Body of pancreas (tissue), 4 donors: Measurements from ENCODE around the gene MRAP.

Experiments used
- POLR2A ChIP-seq, 3 donors: fragments of 450-650 bp; IDR thresholded peaks; one replicate each; pipeline ENCODE4 v1.6.1; 2016; ENCODE audit warnings: antibody characterized with exemption in 3 of 3, mild to moderate bottlenecking in 2 of 3
- TF ChIP-seq, protein P1 (sequence below), 7 experiments: fragments of 450-650 bp in 4 of 7; fragments of 200-600 bp in 3 of 7; sonication (generic) in 3 of 7; IDR thresholded peaks; one replicate each; pipeline ENCODE4 v1.5.1; 2016 to 2019; ENCODE audit warnings: antibody characterized with exemption in 7 of 7

DNA sequence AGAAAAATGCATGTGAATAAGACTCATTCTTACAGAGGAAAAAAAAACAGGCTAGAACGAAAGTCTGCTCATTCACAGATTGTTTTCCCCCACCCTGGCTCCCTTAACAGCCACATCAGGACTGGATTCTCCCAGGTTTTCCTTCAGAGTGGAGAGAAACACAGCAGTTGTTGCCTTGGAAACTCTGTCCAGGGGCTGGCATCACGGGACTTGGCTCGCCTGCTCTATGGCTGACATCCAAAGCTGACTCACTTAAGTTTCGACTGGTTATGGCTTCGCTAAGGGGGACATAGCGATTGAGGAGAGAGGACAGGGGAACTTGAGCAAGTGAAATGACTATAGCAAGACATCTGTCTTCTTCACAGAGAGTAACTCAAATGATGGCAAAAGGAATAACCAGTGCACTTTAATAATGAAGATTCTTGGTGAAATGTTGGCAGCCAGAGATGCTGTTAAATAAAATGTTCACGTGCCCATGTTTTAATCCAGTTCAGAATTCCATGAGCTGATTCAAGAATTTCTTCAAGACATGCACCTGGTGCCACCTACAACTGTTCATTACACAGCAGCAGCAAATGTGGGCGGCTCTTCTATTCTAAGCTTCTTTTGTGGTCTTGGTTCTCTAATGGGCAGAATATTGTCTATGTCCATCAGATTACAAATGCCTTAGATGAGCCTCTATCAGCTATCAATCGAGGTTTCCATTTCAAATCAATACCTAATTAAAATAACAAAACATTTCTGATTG lies 41.6 kb upstream of the MRAP start:
- TF ChIP-seq, protein P1, sequence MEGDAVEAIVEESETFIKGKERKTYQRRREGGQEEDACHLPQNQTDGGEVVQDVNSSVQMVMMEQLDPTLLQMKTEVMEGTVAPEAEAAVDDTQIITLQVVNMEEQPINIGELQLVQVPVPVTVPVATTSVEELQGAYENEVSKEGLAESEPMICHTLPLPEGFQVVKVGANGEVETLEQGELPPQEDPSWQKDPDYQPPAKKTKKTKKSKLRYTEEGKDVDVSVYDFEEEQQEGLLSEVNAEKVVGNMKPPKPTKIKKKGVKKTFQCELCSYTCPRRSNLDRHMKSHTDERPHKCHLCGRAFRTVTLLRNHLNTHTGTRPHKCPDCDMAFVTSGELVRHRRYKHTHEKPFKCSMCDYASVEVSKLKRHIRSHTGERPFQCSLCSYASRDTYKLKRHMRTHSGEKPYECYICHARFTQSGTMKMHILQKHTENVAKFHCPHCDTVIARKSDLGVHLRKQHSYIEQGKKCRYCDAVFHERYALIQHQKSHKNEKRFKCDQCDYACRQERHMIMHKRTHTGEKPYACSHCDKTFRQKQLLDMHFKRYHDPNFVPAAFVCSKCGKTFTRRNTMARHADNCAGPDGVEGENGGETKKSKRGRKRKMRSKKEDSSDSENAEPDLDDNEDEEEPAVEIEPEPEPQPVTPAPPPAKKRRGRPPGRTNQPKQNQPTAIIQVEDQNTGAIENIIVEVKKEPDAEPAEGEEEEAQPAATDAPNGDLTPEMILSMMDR (IDR thresholded peaks at IDR 0.05): no peak
- no peak for TF ChIP-seq POLR2A (IDR thresholded peaks at IDR 0.05)
